HG02885 (cell line): ENCODE measurements around the gene RABL6.
"Not testable (repeated sequence)": the region's sequence is repeated elsewhere in the genome, so short reads cannot be mapped to it uniquely, and the experiment has no call there.

Source experiments
- ATAC-seq: cut with Tn5 transposase; IDR thresholded peaks from one replicate; pipeline ENCODE4 v1.9.1; 2021; ENCODE audit warnings: mild to moderate bottlenecking; ENCODE audit not compliant: unreplicated experiment, poor library complexity

Gene RABL6

DNA sequence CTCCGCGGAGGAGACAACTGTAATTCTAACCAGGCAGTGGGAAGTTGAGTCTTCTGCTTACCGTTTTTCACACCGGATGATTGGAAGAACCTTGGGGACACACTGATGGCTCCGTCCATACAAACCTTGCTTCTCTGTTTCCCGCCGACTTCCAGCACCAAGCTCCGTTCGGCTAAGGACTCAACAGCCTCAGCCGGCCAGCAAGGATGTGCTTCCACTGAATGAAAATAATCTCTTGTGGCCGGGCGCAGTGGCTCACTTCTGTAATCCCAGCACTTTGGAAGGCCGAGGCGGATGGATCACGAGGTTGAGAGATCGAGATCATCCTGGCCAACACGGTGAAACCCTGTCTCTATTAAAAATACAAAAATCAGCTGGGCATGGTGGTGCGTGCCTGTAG lies 60.2 kb downstream of the RABL6 start:
- no peak for ATAC-seq

- ATAC-seq = no peak
These were observed 60.9 kb downstream of the RABL6 start for GRCh38 chr9:136868644-136869043.

DNA sequence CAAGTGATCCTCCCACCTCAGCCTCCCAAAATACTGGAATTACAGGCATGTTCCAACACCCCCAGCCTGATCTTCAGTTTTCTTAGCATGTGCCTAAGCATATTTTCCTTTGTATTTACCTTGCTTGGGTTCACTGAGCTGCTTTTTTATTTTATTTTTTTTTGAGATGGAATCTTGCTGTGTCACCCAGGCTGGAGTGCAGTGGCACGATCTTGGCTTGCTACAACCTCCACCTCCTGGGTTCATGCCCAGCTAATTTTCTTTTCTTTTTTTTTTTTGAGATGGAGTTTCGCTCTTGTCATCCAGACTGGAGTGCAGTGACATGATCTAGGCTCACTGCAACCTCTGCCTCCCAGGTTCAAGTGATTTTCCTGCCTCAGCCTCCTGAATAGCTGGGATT lies 61.9 kb downstream of the RABL6 start:
- ATAC-seq = not testable (repeated sequence)

- no peak for ATAC-seq
These were observed 67.4 kb downstream of the RABL6 start for GRCh38 chr9:136875155-136875554.

GRCh38 chr9:136876476-136876875 lies 68.7 kb downstream of the RABL6 start:
- no peak for ATAC-seq

DNA sequence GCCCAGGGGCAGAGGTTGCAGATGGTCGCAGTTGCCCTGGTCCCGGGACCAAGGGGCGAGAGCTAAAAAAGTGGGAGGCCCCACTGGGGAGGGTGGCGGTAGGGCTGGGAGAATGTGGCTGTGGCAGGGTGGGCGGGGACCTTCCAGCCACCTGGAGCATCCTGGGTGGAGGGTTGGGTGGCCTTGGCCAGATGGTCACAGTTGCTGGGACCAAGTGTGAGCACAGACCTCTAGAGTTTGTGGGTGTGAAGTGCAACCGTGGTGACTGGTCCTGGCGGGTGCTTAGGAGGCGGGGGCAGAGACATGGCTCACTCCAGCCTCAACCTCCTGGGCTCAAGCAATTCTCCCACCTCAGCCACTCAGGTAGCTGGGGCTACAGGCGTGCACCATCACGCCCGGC lies 72.9 kb downstream of the RABL6 start:
- ATAC-seq = no peak

DNA sequence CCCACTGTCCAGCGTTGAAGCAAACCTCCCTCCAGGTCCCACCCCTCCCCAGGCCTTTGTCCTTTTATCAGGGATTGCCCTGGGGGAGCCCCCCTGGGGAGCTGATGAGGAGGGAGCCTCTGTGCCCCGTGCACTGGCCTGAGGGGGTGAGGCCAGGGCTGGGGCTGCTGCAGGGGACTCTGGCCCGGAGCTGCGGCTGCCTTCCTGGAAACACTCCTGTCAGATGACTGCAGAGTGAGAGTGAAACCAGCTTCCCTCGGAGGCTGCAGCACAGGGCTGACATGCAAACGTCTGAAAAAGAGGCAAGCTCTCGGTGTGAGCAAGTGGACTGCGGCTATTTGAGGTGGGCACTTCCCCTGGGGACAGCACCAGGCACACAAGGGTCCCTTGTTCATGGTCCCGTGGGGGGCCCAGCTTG lies 74.0 kb downstream of the RABL6 start:
- no peak for ATAC-seq

DNA sequence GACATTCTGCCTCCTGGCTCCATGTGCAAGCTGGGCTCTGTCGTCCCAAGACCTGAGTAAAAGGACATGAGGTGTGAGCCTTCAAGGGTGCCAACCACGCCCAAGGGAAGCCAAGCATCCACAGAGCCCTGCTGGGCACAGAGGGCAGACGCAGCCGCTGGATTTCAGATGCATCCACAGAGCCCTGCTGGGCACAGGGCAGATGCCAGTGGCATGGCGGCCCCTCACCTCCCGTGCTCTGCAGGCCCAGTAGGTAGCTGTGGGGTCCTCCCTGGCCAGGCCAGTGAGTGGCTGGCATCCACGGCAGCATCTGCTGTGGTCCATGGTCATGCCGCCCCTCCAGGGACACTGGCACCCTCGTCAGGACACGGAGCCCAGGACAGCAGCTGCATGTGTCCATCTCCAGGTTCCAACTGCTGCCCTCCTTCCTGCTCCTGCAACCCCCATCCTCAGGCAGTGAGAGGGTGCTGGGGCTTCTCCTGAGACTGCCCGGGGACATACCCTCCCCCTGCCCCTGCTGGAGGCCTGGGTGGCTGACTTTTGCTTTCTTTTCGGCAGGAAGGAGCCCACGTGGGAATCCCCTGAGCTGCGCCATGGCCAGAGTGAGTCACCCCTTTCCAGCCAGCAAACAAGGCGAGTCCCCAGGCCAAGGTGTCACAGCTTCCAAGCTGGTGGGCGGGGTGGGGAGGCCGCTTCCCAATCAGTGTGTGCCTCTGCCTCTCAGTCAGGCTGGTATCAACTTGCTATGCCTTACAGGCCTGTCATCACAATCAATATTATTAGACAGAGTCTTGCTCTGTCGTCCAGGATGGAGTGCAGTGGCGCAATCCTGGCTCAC lies 74.6 kb downstream of the RABL6 start:
- no peak for ATAC-seq

DNA sequence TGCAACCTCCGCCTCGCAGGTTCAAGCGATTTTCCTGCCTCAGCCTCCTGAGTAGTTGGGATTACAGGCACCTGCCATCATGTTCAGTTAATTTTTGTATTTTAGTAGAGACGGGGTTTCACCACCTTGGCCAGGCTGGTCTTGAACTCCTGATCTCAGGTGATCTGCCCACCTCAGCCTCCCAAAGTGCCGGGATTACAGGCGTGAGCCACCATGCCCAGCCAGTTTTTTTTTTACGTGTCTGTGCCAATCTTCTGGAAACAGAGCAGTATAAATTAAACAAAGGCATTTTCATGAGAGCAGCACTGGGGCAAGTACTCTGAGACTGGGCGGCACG lies 75.2 kb downstream of the RABL6 start:
- ATAC-seq = not testable (repeated sequence)

GRCh38 chr9:136883670-136884069 lies 75.9 kb downstream of the RABL6 start:
- not testable (repeated sequence) for ATAC-seq

- ATAC-seq = peak; percentile 87
These were observed 78.3 kb downstream of the RABL6 start, which contains the start of gene TRAF2 for GRCh38 chr9:136885950-136886578. Gene TRAF2 (plus strand): TSS chr9:136886516. CDS start chr9:136898741, 12,225 bp downstream.

- peak; percentile 39 for ATAC-seq
These were observed 79.2 kb downstream of the RABL6 start for GRCh38 chr9:136886610-136887597.

- ATAC-seq = no peak
These were observed 80.7 kb downstream of the RABL6 start for GRCh38 chr9:136888454-136888853.

GRCh38 chr9:136889858-136890257 lies 82.1 kb downstream of the RABL6 start:
- ATAC-seq = no peak

GRCh38 chr9:136890661-136891060 lies 82.9 kb downstream of the RABL6 start:
- ATAC-seq = no peak
